ENCODE results near the gene SLIT1.

Gene SLIT1

DNA sequence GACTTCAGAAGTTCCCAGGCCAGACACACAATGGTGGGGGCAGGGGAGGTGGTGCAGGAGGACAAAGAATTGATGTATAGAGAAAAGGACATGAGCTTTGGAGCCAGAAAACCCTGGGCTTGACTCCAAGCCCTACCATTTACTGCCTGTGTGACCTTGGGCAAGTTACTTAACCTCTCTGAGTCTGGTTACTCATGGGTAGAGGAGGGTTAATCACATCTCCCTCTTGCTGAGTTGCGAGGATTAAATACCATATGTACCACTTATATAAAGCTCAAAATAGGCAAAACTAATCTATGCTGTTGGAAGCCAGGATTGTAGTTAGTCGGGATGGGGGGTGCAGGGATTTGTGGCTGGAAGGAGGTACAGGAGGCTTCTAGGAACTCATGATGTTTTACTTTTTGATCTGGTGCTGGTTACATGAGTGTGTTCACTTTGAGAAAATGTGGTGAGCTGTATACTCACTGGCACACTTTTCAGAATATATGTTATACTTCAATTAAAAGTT, 106.8 kb downstream of the SLIT1 start:
- no peak for FAIRE-seq

DNA sequence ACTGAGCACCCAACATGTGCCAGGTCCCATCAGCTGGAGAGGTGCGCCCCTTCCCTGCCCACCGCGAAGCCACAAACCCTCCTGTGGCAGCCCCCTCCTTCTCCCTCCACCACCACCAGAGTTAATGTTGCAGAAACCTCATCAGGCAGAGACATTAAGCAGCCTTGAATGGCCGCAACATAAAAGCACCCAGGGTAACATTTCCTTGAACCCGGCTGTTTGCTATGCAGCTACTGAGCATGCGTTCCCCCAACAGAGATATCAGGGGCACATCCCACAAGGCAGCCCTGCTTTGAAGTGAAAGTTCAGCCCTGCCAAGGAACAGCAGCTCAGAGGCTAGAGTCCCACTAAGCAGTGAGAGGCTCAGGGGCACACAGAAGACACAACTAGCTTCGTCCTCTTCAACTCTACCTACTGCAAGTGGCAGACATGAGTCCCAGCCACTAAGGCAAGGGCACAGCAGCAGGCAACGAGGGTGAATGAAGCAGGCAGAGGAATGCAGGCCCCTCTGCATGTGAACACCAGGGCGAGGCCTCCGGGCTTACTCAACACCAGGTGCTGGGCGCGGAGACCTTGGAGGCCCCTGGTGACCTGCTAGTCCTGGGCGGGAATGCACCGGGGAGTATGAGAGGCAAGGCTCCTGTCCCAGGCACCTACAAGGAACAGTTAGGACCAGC, 107.4 kb downstream of the SLIT1 start:
- no peak for FAIRE-seq

DNA sequence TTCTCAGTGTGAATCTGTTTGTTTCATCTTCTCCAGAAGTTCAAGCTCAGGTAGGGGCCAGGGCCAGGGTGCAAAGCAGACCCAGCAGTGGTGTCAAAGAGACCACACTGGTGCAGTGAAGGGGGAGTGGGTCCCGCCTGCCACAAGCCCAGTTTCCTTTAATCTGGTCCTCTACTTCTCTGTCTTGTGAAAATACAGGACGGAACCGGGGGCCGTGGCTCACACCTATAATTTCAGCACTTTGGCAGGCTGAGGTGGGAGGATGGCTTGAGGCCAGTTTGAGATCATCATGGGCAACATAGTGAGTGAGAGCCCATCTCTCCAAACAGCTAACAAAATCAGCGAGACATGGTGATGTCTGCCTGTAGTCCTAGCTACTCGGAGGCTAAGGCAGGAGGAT, 109.0 kb downstream of the SLIT1 start:
- FAIRE-seq: no peak

DNA sequence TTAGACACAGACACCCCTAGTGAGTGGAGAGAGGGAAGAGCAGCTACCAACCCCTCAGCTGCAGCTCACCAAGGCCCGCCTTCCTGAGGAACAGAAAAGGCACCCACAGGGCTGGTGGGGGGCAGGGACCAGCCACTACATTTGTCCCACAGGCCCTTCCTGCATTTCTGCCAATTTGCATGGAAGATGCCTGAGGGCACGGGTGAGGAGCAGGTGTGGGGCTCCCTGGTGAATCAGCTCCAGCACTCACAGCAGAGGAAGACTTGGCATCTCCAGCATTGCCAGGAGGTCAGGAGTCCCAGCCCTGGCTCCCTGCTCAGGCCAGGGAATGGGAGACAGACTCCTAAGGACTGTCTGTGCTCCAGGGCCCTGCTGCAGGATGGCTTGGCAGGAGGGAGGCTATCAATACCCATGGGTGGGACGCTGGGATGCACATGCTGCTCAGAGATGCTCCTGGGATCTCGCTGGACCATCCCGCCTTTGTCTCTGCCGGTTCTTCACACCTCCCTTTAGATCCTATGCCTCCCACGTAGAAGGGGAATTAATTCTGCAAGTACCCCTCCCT, 109.7 kb downstream of the SLIT1 start:
- no peak for FAIRE-seq

DNA sequence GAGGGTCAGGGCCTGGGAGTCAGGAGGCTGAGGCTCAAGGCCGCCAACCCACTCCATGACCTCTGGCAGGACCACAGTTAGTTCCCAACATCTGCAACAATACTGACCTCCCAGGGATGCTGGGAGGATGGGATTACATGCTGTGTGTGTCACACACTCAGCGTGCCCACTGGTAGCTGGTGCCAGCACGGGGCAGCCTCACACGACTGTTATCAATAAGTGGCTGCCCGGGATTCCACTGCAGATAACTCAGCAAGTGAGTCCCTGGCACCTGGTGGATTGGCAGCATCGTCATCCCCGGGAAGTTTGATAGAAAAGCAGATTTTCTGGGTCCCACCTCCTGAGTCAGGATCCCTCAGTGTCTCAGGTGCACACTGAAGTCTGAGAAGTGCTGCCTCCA, 110.3 kb downstream of the SLIT1 start:
- FAIRE-seq: no peak

DNA sequence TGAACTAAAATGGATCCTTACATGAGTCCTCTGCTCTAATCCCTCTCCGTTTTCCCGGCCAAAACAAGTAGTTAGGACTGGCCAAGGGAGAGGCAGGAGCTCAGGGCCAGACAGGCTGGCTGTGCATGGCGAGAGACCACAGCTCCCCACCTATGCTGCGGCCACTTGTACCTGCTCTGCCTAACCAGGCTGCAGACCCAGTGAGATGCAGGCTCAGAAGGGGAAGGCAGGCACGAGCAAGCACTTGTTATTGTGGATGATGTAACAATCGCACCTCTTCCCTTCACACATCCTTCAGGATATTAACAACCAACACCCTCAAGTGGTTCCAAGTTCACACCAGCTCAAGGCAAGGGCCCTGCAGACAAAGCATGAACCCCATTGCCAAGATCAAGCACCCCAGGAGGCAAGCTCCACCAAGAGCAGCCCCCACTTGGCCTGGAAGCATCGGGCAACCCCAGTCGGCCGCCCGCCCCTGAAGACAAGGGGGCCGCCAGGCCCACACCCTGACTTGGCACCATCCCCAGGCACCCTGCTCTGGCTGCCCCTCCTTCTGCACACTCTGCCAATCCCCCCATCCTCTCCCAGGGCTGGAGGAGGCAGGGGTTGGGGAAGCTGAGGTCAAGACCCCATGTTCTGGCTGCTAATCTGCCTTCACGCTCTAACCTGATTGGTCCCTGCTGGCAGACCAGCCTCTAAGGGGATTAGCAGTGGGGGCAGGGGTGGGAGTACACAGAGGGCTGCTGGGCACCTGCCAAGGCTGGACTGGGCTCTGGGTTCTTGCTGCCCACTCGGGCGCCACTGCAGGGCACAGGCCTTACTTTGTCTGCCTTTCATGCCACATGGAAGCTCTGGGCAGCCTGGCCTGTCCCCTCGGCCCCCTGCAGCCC, 111.3 kb downstream of the SLIT1 start:
- FAIRE-seq: no peak

DNA sequence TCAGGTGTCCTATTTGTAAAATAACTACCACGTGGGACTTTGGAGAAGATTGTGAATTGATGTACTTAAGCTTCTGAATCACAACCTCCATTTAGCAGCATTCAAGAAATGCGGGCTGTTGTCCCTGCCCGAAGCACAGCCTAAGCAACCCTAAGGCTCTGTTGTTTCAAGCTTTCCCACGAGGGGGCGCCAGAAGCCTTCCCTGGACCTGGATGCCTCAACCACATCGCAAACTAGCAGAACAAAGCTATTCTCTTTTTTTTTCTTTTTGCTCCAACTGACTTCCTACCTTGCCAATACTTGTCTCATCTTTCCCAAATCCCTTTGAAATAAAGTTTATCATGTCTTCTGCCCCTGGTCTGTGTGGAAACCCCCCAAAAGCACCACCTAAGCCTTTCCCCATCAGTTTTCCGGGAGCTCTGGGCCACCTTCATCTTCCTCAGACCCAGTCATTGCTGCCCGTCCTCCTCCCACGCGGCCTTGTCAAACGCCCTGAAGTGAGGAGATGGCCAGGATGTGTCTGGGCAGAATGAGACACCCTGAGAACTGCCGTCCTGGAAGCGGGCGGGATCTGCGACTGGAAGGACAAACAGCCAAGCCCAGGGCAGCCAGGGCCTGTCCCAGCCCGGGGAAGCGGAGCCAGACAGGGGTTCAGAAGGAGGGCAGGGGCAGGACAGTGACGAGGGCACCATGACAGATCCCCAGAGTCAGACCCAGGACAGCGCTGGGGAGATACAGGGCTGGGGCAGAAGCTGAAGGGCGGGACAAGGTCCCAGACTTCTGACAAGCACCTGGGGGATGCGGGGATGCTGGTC, 112.7 kb downstream of the SLIT1 start:
- peak; percentile 35 for FAIRE-seq

DNA sequence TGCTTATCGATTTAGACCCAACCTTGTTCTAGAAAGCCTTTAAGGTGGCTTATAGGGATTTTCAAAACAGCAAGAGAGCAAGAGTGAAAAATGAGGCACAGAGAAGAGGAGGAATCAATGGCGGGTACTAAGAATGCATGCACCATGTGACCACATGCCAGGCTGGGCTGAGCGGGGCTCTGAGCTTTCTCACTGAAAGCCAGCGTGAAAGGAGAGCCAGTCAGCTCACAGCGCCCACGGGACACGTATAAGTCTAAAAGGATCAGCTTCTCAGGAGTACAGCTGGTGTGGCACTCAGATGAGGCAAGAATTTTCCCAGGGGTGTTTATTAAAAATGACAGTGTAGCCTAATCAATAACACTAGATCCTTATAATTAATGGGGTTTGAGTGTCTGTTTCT, 114.3 kb downstream of the SLIT1 start:
- FAIRE-seq: no peak

DNA sequence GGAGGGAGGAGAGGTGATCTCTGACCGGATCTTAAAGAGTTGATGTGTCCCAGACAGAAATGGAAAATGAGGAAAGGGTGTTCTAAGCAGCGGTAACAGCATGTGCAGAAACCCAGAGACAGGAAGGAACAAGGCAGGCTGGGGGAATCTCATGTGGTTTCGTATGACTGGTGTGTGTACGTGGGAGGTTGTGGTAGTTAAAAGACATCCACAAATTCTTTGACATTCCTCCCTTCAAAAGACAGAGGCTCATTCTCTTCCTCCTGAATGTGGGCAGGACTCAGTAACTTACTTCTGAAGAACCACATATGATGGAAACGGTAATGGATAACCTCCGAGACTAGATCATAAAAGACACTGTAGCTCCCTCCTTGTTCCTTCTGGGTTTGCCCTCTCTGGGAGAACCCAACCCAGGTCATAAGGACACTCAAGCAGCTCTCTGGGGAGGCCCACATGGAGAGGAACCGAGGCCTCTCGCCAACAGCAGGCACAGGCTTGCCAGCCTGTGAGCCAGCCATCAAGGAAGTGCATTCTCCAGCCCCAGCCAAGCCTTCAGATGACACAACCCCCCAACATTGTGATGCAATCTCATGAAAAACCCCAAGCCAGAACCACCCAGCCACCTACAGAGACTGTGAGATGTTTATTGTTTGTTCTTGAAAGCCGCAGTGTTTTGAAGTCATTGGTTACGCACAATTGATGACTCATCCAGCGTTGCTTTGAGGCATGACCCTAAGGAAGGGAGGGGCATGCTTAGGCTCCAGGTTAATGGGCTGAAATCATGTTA, 116.0 kb downstream of the SLIT1 start:
- FAIRE-seq: no peak

DNA sequence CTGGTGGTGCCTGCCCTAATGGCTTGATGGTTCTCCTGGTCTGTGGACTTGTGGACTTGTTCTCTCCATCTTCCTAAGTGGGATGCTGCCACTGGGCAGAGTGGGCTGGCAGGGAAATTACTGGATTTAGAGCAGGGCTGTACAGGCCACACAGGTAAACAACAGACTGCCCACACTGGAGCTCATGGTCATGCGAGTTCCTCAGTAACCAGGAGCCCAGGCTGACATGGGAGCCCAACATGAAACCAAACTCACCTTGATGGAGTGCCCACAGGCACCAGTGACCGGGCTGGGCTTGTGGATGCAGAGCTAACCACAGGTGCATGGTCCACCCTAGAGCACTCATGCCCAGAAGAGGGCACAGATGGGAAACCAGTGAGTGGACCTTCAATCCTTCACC, 116.7 kb downstream of the SLIT1 start:
- no peak for FAIRE-seq

DNA sequence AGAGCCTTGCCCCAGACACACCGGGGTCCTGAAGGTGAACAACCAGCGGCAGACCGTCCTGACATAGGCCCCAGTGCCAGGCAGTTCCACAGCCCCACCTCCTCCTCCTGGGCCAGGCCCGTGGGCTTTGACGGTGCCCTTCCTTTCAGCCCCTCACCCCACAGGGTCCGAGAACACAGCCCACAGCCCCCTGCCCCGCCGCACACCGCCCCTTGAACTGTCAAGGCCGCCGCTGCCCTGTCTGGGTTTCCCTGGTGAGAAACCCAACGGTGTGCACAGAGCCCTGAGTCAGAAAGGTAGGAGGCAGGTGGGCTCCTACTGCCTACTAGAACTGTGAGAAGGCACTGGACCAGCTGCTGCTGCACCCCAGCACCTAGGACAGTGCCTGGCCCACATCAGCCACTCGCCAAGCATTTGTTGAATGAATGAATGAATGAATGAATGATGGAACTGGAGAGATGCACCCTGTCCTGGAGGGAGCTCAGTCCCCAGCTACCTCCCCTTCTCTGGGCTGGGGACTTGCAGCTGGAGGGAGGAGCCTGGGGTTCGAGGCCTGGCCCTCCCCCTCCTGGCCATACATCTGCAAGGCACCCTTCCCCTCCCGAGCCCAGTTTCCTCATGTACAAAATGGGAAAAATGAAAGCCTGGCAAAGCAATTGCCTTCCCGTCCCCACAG, 117.9 kb downstream of the SLIT1 start:
- no peak for FAIRE-seq

DNA sequence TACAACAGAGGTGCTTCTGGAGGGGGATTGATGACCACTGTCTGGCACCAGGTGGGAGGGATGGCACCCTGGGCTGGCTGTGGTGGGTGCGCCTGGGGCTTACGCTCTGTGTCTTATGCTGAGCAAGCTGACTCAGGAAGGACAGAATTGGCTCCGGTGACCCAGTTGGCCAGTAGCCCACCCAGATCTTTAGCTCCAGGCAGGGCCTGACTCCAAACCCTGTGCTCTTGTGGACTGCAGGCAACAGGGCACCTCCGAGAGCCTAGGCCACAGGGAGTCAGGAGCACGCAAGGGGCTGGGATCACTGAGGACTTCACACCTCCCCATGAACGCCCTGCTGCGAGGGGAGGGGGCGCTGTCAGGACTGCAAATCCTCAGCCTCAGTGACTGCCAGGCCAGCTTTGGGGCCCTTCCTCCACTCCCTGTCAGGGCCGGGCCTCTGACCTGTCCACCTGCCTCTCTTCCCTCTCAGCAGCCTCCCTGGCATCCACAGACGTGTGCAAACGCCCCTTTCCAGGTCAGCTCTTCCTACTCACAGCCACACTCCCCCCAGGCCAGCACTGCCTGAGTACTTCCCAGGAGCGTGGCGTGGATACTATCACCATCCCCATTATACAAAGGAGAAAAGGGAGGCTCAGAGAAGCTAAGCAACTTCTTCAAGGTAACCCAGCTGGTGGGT, 118.7 kb downstream of the SLIT1 start:
- no peak for FAIRE-seq

DNA sequence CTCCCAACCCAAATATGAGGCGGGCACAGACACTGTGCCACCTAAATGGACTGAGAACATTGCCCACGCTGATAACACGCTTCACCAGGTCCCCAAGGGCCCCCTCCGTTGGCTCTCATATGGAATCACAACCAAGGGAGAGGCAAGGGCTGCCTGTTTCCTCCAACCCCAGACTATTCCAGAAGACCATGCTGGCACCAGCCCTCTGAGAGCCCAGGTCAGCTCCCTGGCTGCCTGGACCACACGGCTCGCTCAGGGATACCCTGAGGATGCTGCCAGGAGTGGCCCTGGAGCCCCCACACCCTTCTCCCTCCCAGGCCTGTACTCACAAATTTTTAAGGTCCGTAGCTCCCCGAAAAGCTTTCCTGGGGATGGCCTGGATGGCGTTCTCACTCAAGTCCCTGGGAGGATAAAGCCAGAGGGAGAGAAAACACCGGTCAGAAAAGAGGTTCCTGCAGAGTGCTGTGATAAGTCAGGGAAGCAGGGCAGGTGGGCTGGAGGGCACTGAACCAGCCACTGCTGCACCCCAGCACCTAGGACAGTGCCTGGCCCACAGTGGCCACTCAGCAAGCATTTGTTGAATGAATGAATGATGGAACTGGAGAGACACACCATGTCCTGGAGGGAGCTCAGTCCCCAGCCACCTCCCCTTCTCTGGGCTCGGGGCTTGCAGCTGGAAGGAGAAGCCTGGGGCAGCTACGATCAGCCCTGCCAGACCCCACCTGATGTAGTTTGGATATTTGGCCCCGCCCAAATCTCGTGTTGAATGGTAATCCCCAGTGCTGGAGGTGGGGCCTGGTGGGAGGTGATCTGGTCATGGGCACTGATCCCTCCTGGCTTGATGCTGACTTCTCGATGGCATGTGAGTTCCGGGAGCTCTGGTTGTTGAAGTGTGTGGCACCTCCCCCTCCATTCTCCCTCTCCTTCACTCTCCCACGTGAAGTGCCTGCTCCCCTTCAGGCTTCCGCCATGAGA, 119.8 kb downstream of the SLIT1 start:
- no peak for FAIRE-seq

DNA sequence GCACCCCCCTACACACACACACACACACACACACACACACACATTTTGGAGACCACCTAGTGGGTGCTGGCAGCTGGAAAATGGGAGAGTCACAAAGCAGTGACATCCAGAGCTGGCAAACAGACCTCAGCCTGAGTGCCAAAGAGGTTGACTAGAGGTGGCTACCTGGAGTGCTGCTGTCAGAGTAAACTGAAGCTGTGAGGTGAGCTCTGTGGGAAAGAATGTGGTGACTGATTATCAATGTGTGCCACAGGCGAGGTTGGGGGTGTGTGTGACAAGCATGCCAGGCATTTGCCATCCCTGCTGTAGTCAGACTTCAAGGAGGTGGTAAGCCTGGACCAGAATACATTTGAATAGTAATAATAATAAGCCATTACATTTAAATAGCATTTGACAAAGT, 120.6 kb downstream of the SLIT1 start:
- FAIRE-seq: no peak

DNA sequence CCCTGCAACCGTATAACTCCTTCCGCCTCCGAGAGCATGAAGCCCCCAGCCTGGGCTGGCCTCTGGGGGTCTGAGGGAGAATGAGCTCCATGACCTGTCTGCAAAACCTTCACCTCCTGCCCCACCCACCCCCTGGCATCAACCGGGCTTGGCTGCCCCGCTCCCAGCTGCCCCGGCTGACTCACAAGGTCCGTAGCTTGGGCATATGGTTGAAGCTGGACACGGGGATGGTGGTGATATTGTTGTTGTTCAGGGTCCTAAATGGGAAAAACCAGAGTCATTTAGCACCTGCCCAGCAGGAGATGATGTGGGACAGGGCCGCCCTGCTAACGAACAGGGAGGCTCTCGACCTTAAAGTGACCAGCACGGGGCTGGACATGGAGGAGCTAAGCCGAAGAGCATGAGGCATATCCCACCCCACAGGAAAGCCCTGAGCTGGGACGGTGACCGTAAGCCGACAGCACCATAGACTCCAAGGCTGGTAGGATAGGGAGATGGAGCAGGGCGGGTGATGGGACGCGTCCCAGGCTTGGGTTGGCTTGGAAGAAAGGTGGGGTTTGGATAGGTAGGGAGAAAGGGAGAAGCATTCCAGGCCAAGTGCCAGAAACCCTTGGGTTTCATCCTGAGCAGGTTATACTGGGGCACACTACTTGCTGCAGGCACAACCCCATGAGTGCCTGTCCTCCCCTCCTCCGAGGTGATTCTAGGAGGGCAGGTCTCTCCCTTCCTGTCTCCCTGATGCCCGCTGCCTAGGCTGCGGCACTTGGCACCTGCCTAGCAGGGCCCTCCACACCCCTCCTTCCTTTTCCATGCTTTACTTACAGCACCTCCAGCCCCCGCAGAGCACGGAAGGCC, 121.5 kb downstream of the SLIT1 start:
- no peak for FAIRE-seq

DNA sequence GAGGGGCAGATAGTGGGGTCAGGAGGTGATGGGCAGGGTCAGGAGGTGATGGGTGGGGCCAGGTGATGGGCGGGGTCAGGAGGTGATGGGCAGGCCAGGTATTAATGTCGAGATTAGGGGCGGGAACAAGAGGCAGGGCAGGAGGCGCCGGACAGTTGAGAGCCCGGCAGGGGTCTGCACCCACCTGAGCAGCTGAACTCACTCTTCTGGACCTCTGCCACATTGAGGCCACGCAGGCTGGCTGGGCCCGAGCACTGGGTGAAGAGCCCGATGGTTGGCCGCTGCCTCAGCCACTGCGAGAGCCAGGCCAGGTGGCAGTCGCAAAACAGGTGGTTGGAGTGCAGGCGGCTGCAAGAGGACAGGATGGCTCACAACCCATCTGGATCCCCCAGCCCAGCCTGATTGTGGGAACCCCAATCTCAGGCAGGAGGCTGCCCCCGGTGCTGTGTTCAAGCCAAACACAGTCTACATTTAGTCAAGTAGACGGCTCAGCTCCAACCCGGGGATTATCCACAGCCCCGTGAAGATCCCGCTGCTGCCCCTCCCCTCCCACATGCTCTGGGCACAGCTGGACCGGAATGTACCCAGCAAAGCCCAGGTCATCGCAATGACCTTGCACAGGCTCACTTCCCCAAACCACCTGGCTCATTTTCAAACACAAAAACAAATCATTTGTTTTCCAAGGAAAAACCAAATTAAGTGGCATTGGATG, 122.3 kb downstream of the SLIT1 start:
- FAIRE-seq: no peak

DNA sequence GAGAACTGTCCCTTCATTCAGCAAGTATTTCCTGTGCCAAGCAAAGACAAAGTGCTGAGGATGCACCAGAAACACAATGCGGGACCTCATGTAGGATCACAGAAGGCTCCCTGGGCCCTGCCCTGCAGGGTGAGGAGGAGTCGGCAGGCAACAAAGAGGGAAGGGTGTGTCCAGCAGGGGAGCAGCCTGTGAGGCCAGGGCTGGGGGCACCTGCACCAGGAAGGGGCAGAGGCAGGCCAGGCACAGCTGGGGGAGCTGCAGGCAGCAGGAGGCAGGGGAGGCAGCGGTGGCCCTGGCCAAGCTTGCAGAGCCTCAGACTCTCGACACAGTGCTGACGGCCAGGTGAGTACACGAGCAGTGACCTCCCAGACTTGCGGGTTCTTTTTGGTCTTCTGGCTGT, 123.3 kb downstream of the SLIT1 start:
- FAIRE-seq: no peak

DNA sequence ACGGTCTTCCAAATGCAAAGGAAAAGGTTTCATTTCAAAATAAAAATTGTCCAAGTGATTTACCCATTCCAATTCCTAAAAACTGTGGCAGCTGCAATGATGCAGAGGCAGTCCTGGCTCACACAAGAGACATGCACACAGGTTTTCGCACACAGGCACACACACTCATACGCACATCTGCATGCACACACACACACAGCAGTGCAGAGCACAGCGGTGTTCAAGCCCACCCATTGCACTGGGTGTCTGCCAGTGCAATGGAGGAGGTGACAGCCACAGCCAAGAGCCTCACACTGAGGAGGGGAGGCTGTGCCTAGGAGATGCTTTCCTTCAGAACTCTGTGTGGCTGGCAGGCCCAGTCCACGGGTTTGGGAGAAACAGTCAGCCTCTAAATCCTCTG, 123.7 kb downstream of the SLIT1 start:
- no peak for FAIRE-seq

All from endometrium (tissue), 2 donors.